ENCODE measurements around the gene CDK11A. TPM values are rescaled to one million over a fixed set of nuclear protein-coding genes. Genes with fewer than 3 reads are reported as not detected.
"Not testable (repeated sequence)": the region's sequence is repeated elsewhere in the genome, so short reads cannot be mapped to it uniquely, and the experiment has no call there.

CDK11A gene
- total RNA-seq, 1 experiment from 2014 or later, result 26.2 TPM

DNA sequence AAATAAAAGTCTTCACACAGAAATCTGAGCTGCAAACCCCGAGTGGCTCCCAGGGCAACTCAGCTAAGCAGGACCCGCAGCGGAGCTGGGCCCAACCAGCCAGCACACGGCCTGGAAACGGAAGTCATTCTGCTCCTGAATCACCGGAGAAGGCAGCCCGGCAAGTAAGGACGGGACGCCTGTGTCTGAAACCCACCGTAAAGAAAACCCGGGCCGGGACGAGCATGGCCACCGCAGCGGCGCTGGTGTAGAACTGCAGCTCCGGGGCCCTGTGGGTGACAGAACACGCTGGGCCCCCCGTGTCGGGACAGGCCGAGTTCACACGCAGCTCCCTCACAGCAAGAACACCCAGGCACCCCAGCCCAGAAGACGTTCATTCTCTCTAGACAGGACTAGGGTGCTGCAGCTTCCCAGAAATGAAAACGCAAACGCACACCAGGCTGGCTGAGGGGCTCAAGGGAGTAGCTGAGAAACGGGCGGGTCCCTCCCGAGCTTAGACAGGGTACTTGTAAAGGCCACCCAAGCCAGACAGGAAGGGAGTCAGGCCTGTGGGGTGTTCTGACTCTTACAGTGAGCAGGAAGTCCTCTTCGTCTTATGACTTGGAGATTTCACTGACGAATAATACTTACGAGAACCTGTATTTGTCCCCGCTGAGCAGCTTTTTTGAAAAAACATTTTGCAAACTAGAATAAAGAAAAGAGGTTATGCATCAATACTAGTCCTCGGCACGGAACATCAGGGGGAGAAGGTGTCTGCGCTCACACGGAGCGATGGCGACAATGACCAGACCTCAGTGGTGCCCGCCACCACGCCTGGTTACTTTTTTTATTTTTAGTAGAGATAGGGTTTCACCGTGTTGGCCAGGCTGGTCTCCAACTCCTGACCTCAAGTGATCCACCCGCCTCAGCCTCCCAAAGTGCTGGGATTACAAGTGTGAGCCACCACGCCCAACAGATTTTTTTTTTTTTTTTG, 54.4 kb downstream of the CDK11A start:
- 0 out of 2 replicates have a peak, but pooled peaks cover 2% of the 10 kb centered on the region for H4K20me1 ChIP-seq (ENCODE audit: insufficient read depth, low read depth, low read length)
- no peaks in the 10 kb centered on the region for H3K4me1 ChIP-seq (ENCODE audit: low read length)
- no peak overlapping the region for H3K4me3 ChIP-seq (ENCODE audit: low read length)
- DNase-seq, result no peak
- no peaks in the 10 kb centered on the region for H3K79me2 ChIP-seq (ENCODE audit: low read length)
- H3K36me3 ChIP-seq (ENCODE audit: insufficient read depth, low read length), result no peaks in the 10 kb centered on the region; the same call in 1 of the 2 replicates
- no peaks in the 10 kb centered on the region for H3K27me3 ChIP-seq (ENCODE audit: low read length)
- H3K4me2 ChIP-seq (ENCODE audit: low read depth, low read length, poor library complexity, severe bottlenecking), result no peak overlapping the region
- no peak overlapping the region for H3K27ac ChIP-seq (ENCODE audit: low read length)
- no peaks in the 10 kb centered on the region for H3K9me3 ChIP-seq (ENCODE audit: low read length)
- H3K9ac ChIP-seq (ENCODE audit: low read length), result no peak overlapping the region
- no peak overlapping the region for H2AFZ ChIP-seq (ENCODE audit: low read length)
- no peaks in the 10 kb centered on the region for H3K9me2 ChIP-seq (replicated peaks; ENCODE audit: insufficient read depth, low read length)

DNA sequence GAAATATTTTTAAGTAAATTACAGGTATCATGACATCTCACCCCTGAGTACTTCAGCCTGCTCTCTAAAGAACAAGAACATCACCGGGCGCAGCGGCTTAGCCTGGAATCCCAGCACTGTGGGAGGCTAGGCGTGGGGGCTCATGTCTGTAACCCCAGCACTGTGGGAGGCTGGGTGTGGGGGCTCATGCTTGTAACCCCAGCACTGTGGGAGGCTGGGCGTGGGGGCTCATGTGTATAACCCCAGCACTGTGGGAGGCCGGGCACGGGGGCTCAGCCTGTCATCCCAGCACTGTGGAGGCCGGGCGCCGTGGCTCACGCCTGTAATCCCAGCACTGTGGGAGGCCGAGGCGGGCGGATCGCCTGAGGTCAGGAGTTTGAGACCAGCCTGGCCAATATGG, 57.6 kb downstream of the CDK11A start:
- no peak overlapping the region for H3K9ac ChIP-seq (ENCODE audit: low read length)
- 0 out of 2 replicates have a peak, but pooled peaks cover 2% of the 10 kb centered on the region for H4K20me1 ChIP-seq (ENCODE audit: insufficient read depth, low read depth, low read length)
- H3K4me1 ChIP-seq (ENCODE audit: low read length), result no peaks in the 10 kb centered on the region
- no peaks in the 10 kb centered on the region for H3K9me2 ChIP-seq (replicated peaks; ENCODE audit: insufficient read depth, low read length)
- no peaks in the 10 kb centered on the region for H3K79me2 ChIP-seq (ENCODE audit: low read length)
- DNase-seq, result no peak
- no peak overlapping the region for H3K4me3 ChIP-seq (ENCODE audit: low read length)
- H3K4me2 ChIP-seq (ENCODE audit: low read depth, low read length, poor library complexity, severe bottlenecking), result no peak overlapping the region
- H3K27ac ChIP-seq (ENCODE audit: low read length), result no peak overlapping the region
- H3K36me3 ChIP-seq (ENCODE audit: insufficient read depth, low read length), result no peaks in the 10 kb centered on the region; the same call in 1 of the 2 replicates
- H3K27me3 ChIP-seq (ENCODE audit: low read length), result no peaks in the 10 kb centered on the region
- H2AFZ ChIP-seq (ENCODE audit: low read length), result no peak overlapping the region
- no peaks in the 10 kb centered on the region for H3K9me3 ChIP-seq (ENCODE audit: low read length)

DNA sequence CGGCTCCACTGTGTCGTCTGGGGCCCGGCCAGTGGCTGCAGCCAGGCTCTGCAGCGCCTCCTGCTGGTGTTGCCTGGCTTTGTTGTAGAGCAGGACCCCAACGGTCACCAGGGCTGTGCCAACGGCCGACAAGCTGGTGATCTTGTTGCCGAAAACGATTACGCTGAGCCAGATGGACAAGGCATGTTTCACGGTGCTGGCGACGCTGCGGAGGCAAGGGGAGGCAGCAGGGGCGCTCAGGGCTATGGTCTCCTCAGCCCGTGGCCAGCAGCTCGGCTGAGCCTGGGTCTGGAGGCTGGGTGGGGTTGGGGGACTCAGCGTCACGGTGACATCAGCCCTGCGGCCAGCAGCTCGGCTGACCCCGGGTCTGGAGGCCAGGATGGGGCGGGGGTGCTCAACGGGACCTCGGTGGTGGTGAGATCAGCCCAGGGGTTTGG, 58.3 kb downstream of the CDK11A start:
- no peak overlapping the region for H3K27ac ChIP-seq (ENCODE audit: low read length)
- no peak overlapping the region for H3K4me2 ChIP-seq (ENCODE audit: low read depth, low read length, poor library complexity, severe bottlenecking)
- H2AFZ ChIP-seq (ENCODE audit: low read length), result no peak overlapping the region
- H3K36me3 ChIP-seq (ENCODE audit: insufficient read depth, low read length), result no peaks in the 10 kb centered on the region; the same call in 1 of the 2 replicates
- H3K27me3 ChIP-seq (ENCODE audit: low read length), result no peaks in the 10 kb centered on the region
- H3K4me3 ChIP-seq (ENCODE audit: low read length), result no peak overlapping the region
- H3K9me3 ChIP-seq (ENCODE audit: low read length), result no peaks in the 10 kb centered on the region
- no peak for DNase-seq
- H3K79me2 ChIP-seq (ENCODE audit: low read length), result no peaks in the 10 kb centered on the region
- no peaks in the 10 kb centered on the region for H3K9me2 ChIP-seq (replicated peaks; ENCODE audit: insufficient read depth, low read length)
- no peak overlapping the region for H3K9ac ChIP-seq (ENCODE audit: low read length)
- peaks cover 4% of the 10 kb centered on the region for H3K4me1 ChIP-seq (ENCODE audit: low read length)
- H4K20me1 ChIP-seq (ENCODE audit: insufficient read depth, low read depth, low read length), result 0 out of 2 replicates have a peak, but pooled peaks cover 2% of the 10 kb centered on the region

DNA sequence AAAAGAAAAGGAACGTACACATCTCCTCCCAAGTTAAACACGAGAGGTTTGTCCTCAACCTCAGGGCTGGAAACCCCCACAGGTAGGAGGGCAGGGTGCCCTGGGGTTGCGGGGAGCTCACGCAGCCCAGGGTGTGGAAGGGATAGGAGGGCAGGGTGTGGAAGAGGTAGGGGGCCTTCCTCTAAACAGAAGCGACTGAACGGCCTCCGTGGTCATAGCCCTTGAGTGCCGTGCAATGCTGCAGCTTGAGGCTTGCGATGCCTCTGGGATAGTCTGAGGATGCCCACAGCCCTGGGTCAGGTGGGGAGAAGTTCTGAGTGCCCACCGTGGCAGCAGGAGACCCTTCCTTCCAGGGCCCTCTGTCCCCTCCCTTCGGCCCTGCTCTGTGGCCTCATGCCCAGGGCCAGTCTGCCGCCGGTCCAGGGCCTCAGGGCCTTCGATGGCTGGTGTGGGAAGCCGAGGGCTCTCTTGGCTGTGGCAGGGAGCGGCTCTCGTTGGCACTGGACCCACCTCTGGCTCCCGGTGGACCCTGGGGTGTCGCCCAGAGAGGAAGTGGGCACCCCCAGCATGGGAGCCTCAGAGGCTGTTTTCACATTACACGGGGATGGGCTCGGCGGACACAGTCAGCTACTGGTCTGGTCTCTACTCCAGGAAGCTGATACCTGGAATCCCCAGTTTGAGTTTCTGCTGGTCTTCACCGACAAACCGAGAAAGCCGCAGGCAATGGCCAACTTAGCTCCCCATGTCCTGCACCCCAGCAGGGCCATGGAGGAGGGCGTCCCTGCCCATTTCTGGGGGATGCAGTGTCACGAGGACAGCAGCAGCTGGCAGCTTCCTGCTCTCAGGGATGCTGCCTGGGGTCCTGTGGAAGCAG, 59.0 kb downstream of the CDK11A start:
- no peak overlapping the region for H3K9ac ChIP-seq (ENCODE audit: low read length)
- H3K4me3 ChIP-seq (ENCODE audit: low read length), result no peak overlapping the region

DNA sequence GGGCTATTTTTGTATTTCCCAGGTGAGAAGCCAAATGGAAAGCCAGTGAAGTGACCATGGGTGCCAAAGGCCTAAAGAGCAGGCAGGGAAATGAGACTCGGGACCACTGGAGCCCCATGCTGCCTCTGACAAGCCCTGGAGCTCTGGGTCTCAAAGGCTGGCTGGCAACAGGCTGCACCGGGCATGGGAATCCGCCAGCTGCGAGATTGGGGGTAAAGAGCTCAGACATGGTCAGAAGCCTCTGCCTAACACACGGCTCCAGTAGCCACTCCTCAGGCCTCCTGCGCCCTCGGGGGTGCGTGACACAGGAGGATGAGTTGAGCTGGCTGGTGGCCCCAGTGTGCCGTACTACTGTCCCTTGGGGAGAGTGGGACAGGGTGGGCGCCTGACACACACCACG, 59.8 kb downstream of the CDK11A start:
- not testable (repeated sequence) for H3K4me3 ChIP-seq (ENCODE audit: low read length); H3K9ac ChIP-seq (ENCODE audit: low read length); H3K79me2 ChIP-seq (ENCODE audit: low read length); DNase-seq; H3K4me2 ChIP-seq (ENCODE audit: low read depth, low read length, poor library complexity, severe bottlenecking); H2AFZ ChIP-seq (ENCODE audit: low read length); H3K9me2 ChIP-seq (replicated peaks; ENCODE audit: insufficient read depth, low read length); H3K9me3 ChIP-seq (ENCODE audit: low read length); H3K4me1 ChIP-seq (ENCODE audit: low read length); H3K36me3 ChIP-seq (ENCODE audit: insufficient read depth, low read length); H3K27ac ChIP-seq (ENCODE audit: low read length); H4K20me1 ChIP-seq (ENCODE audit: insufficient read depth, low read depth, low read length); H3K27me3 ChIP-seq (ENCODE audit: low read length)

More for the DNA sequence above, 59.0 kb downstream of the CDK11A start:
- no peak for DNase-seq
- H2AFZ ChIP-seq (ENCODE audit: low read length), result no peak overlapping the region
- no peak overlapping the region for H3K4me2 ChIP-seq (ENCODE audit: low read depth, low read length, poor library complexity, severe bottlenecking)
- no peaks in the 10 kb centered on the region for H3K9me3 ChIP-seq (ENCODE audit: low read length)
- no peaks in the 10 kb centered on the region for H3K9me2 ChIP-seq (replicated peaks; ENCODE audit: insufficient read depth, low read length)
- H3K4me1 ChIP-seq (ENCODE audit: low read length), result peaks cover 4% of the 10 kb centered on the region
- no peaks in the 10 kb centered on the region for H3K79me2 ChIP-seq (ENCODE audit: low read length)
- H3K36me3 ChIP-seq (ENCODE audit: insufficient read depth, low read length), result no peaks in the 10 kb centered on the region; the same call in 1 of the 2 replicates
- H4K20me1 ChIP-seq (ENCODE audit: insufficient read depth, low read depth, low read length), result 0 out of 2 replicates have a peak, but pooled peaks cover 2% of the 10 kb centered on the region
- no peak overlapping the region for H3K27ac ChIP-seq (ENCODE audit: low read length)
- H3K27me3 ChIP-seq (ENCODE audit: low read length), result no peaks in the 10 kb centered on the region

DNA sequence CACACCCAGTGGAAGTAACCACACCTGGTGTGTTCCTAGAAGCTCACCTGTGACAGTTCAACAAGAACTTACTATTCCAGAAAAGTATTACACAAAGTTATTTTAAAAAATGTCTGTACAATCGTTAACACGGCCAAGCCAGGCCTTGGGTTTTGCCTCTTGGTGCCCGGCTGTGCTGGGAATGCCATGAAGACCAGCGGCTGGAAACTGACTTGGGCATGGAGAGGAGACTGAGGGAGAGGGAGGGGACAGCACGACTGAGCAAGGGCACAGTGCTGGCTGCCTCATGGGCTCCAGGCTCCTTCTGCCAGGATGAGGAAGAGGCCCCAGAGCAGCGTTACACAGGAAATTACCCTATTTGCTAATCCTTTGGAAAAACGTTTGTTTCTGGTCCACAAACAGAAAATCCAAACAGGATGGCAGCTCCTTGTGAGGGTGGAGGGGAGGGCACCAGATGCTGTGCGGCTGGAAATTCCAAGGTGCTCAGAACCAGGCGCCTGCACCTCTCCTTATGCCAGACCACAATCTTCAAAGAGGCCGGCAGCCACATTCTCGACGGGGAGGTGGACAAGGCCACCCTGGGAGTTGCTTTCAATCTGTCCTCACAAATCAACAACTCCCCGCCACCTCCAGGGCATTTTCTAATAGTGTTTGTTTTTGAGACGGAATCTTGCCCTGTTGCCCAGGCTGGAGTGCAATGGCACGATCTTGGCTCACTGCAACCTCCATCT, 61.2 kb downstream of the CDK11A start:
- not testable (repeated sequence) for H3K27me3 ChIP-seq (ENCODE audit: low read length); H3K36me3 ChIP-seq (ENCODE audit: insufficient read depth, low read length); H3K9me2 ChIP-seq (replicated peaks; ENCODE audit: insufficient read depth, low read length); H3K4me2 ChIP-seq (ENCODE audit: low read depth, low read length, poor library complexity, severe bottlenecking); H3K9ac ChIP-seq (ENCODE audit: low read length); DNase-seq; H3K79me2 ChIP-seq (ENCODE audit: low read length); H3K9me3 ChIP-seq (ENCODE audit: low read length); H3K4me1 ChIP-seq (ENCODE audit: low read length); H3K4me3 ChIP-seq (ENCODE audit: low read length); H4K20me1 ChIP-seq (ENCODE audit: insufficient read depth, low read depth, low read length); H2AFZ ChIP-seq (ENCODE audit: low read length); H3K27ac ChIP-seq (ENCODE audit: low read length)

DNA sequence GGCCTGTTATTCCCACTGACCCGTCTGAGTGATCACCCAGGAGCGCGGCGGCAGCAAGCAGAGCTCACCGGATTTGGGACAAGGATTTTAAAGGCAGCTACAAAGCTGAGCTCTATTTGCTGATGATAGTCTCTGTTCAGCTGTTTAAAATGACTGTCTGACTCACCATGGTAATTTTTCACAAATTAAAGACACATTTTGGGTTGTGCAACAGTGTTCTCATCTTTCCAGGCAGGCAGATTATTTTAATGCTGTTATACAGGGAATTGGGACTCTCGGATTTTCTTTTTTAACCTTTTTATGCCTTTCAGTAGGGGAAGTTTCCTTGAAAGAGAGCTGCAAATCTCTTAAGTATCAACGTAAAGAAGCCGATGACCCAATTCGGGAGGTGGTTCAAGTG, 61.8 kb downstream of the CDK11A start:
- not testable (repeated sequence) for H2AFZ ChIP-seq (ENCODE audit: low read length); H3K4me3 ChIP-seq (ENCODE audit: low read length); H3K27me3 ChIP-seq (ENCODE audit: low read length); H4K20me1 ChIP-seq (ENCODE audit: insufficient read depth, low read depth, low read length); H3K9me3 ChIP-seq (ENCODE audit: low read length); DNase-seq; H3K27ac ChIP-seq (ENCODE audit: low read length); H3K9me2 ChIP-seq (replicated peaks; ENCODE audit: insufficient read depth, low read length); H3K4me1 ChIP-seq (ENCODE audit: low read length); H3K79me2 ChIP-seq (ENCODE audit: low read length); H3K36me3 ChIP-seq (ENCODE audit: insufficient read depth, low read length); H3K9ac ChIP-seq (ENCODE audit: low read length); H3K4me2 ChIP-seq (ENCODE audit: low read depth, low read length, poor library complexity, severe bottlenecking)

All from Karpas-422 (cell line).